ENCODE data around the gene CBX1. TPM values are rescaled to one million over a fixed set of nuclear protein-coding genes. Genes with fewer than 3 reads are reported as not detected.

CBX1 gene
- polyA plus RNA-seq, 1 experiment: 68.2 TPM

DNA sequence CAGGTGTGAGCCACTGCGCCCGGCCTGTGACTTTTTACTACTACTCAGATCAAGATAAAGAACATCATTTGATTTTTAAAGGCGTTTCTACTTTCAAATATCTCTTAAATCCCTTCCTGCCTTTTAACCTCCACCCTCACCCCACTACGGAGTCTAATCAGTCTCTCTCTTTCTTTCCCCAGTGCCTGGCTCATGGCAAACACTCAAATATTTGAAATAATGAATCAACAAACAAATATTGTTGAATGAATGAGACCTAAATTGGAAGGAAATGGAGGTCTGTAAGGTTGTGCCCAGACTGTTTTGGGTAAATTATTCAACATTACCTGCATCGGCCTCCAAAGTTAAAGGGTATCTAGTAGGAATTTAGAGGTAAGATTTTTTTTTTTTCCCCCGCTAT is 78.4 kb downstream of the CBX1 start:
- TF ChIP-seq, protein P1, sequence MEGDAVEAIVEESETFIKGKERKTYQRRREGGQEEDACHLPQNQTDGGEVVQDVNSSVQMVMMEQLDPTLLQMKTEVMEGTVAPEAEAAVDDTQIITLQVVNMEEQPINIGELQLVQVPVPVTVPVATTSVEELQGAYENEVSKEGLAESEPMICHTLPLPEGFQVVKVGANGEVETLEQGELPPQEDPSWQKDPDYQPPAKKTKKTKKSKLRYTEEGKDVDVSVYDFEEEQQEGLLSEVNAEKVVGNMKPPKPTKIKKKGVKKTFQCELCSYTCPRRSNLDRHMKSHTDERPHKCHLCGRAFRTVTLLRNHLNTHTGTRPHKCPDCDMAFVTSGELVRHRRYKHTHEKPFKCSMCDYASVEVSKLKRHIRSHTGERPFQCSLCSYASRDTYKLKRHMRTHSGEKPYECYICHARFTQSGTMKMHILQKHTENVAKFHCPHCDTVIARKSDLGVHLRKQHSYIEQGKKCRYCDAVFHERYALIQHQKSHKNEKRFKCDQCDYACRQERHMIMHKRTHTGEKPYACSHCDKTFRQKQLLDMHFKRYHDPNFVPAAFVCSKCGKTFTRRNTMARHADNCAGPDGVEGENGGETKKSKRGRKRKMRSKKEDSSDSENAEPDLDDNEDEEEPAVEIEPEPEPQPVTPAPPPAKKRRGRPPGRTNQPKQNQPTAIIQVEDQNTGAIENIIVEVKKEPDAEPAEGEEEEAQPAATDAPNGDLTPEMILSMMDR (IDR thresholded peaks at IDR 0.05; ENCODE audit: low read depth, low read length): no peak
- no peak overlapping the region for H3K4me3 ChIP-seq (ENCODE audit: low read depth, low read length)
- ChIA-PET CTCF (interaction anchor here (3.2 kb wide), 1 partner anchor 44 kb away, joined by 33 read pairs; no protein-coding TSS in a partner anchor), POLR2A (no interaction called here)
- no peak overlapping the region for H3K27ac ChIP-seq (ENCODE audit: low read depth, low read length)
- H3K27me3 ChIP-seq (ENCODE audit: control insufficient read depth, insufficient read depth, low read length): peaks cover 5% of the 10 kb centered on the region
- H3K9me3 ChIP-seq (ENCODE audit: control insufficient read depth, insufficient read depth, low read length): no peaks in the 10 kb centered on the region; the same call in 1 of the 2 replicates
- DNase-seq (ENCODE audit: low read depth, low spot score): no peak

DNA sequence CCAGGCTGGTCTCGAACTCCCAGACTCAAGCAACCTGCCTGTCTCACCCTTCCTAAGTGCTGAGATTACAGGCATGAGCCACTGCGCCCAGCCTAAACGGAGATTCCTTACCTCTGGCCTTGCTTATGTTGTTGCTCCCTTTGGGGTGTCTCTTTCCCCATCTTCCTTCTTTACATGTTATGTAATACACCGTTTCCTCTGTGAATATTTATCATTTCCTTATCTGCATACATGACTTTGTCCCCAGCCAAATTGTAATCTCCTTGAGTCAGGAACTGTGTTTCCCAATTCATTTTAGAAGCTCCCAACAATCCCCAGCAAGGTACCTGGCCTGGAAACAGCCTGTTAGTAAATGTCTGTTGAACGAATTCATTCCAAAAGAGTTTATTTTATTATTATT is 79.3 kb downstream of the CBX1 start:
- Histone ChIP-seq H3K4me3 (ENCODE audit: low read depth, low read length) (no peak overlapping the region), H3K27ac (ENCODE audit: low read depth, low read length) (no peak overlapping the region), H3K9me3 (ENCODE audit: control insufficient read depth, insufficient read depth, low read length) (no peaks in the 10 kb centered on the region; the same call in 1 of the 2 replicates), H3K27me3 (ENCODE audit: control insufficient read depth, insufficient read depth, low read length) (peaks cover 5% of the 10 kb centered on the region)
- DNase-seq (ENCODE audit: low read depth, low spot score): no peak
- POLR2A ChIA-PET: interaction anchor here (0.8 kb wide), 1 partner anchor 26 kb away, joined by 3 read pairs; the partner anchor contains the start of gene NFE2L1
- TF ChIP-seq, protein P1 (IDR thresholded peaks at IDR 0.05; ENCODE audit: low read depth, low read length): no peak
- CTCF ChIA-PET: interaction anchor here (1.8 to 3.2 kb wide), 3 partner anchors 43 to 73 kb away, joined by 7 to 33 read pairs (median 14); no protein-coding TSS in a partner anchor

Small RNA genes lying within 50 kb of the gene (small RNA-seq; reads per million reads assigned to genes)
- gene AC004477.2 (ENCODE audit: insufficient read length, low read depth) (not detected), gene MIR152 (ENCODE audit: insufficient read length, low read depth) (12,281 reads per million, percentile 99 among the genes with 10 or more reads in this experiment), gene RNU6-1201P (ENCODE audit: insufficient read length, low read depth) (not detected)

Other genes starting within 250 kb of the CBX1 start
- gene SP2, start 205.2 kb downstream of the CBX1 start, polyA plus RNA-seq (2011; rRNA removed): 2.7 and 3.9 TPM in 2 replicates
- gene PNPO, start 159.9 kb downstream of the CBX1 start, polyA plus RNA-seq (2011; rRNA removed): 14.5 and 15.2 TPM in 2 replicates
- not detected in 2 replicates for gene PRR15L, start 143.6 kb downstream of the CBX1 start, polyA plus RNA-seq (2011; rRNA removed)
- gene CDK5RAP3, start 130.4 kb downstream of the CBX1 start, polyA plus RNA-seq (2011; rRNA removed): 71.2 and 79.7 TPM in 2 replicates
- gene COPZ2, start 63.7 kb downstream of the CBX1 start, polyA plus RNA-seq (2011; rRNA removed): 107 and 122 TPM in 2 replicates
- gene NFE2L1, start 53.1 kb downstream of the CBX1 start, polyA plus RNA-seq (2011; rRNA removed): 237 and 251 TPM in 2 replicates
- gene SNX11, start 6.3 kb upstream of the CBX1 start, polyA plus RNA-seq (2011; rRNA removed): 16.0 and 17.2 TPM in 2 replicates

Data from AG04450 (cell line).